HUES64 (cell line): ENCODE measurements around the gene AGAP1.
A peak's percentile ranks its signal among the peaks of the same experiment; 100 is the strongest.

Experiments used
- H3K27ac ChIP-seq: 2 replicates; pipeline ENCODE4 v1.7.0; 2013; ENCODE audit warnings: low read depth, low read length, inconsistent platforms
- H3K27me3 ChIP-seq: 2 replicates; pipeline ENCODE4 v1.6.1; 2013; ENCODE audit warnings: mild to moderate bottlenecking, low read length; ENCODE audit not compliant: insufficient read depth
- H3K36me3 ChIP-seq: 2 replicates; pipeline ENCODE4 v1.6.1; 2013; ENCODE audit warnings: mild to moderate bottlenecking, low read length; ENCODE audit not compliant: insufficient read depth
- H3K4me1 ChIP-seq: 2 replicates; pipeline ENCODE4 v1.6.1; 2013; ENCODE audit warnings: mild to moderate bottlenecking, low read length, moderate library complexity; ENCODE audit not compliant: insufficient read depth
- H3K4me3 ChIP-seq: 2 replicates; pipeline ENCODE4 v1.5.1; 2013; ENCODE audit warnings: mild to moderate bottlenecking, low read length, moderate library complexity
- H3K9ac ChIP-seq: 2 replicates; pipeline ENCODE4 v1.6.1; 2013; ENCODE audit warnings: mild to moderate bottlenecking, low read depth, low read length
- H3K9me3 ChIP-seq: 2 replicates; pipeline ENCODE4 v1.6.1; 2013; ENCODE audit warnings: low read depth, low read length; ENCODE audit not compliant: insufficient read depth
- WGBS: fragments of 150-250, 120-280 bp; methylation state at CpG from one replicate; pipeline ENCODE4 v1.1.7; 2013; ENCODE audit warnings: missing lambda C conversion rate; 5-methylcytosine and 5-hydroxymethylcytosine counted together

AGAP1 gene

GRCh38 chr2:235534678-235535422 lies 41.0 kb downstream of the AGAP1 start:
- WGBS: 93% methylated on average over 31 of the region's 32 CpGs

GRCh38 chr2:235535423-235536130 lies 41.7 kb downstream of the AGAP1 start:
- no peak overlapping the region for H3K27ac ChIP-seq
- no peak overlapping the region for H3K9ac ChIP-seq
- no peaks in the 10 kb centered on the region for H3K36me3 ChIP-seq
- peaks cover 4% of the 10 kb centered on the region; the same call in 1 of the 2 replicates for H3K4me1 ChIP-seq
- H3K4me3 ChIP-seq: no peak overlapping the region
- H3K9me3 ChIP-seq: no peaks in the 10 kb centered on the region
- 95% methylated on average over 21 of the region's 25 CpGs for WGBS
- H3K27me3 ChIP-seq: no peaks in the 10 kb centered on the region

More at GRCh38 chr2:235534678-235535422, 41.0 kb downstream of the AGAP1 start:
- peaks cover 4% of the 10 kb centered on the region; the same call in 1 of the 2 replicates for H3K4me1 ChIP-seq
- H3K4me3 ChIP-seq: no peak overlapping the region
- peaks cover 4% of the 10 kb centered on the region; the same call in 1 of the 2 replicates for H3K9me3 ChIP-seq
- no peak overlapping the region for H3K9ac ChIP-seq
- H3K36me3 ChIP-seq: no peaks in the 10 kb centered on the region
- H3K27ac ChIP-seq: no peak overlapping the region
- no peaks in the 10 kb centered on the region for H3K27me3 ChIP-seq

- Histone ChIP-seq H3K36me3 (no peaks in the 10 kb centered on the region), H3K4me1 (peaks cover 4% of the 10 kb centered on the region; the same call in 1 of the 2 replicates), H3K9ac (no peak overlapping the region), H3K4me3 (no peak overlapping the region), H3K9me3 (no peaks in the 10 kb centered on the region), H3K27me3 (no peaks in the 10 kb centered on the region), H3K27ac (no peak overlapping the region)
- WGBS: 97% methylated on average over 11 of the region's 11 CpGs
These were observed 42.9 kb downstream of the AGAP1 start for GRCh38 chr2:235536711-235537110.

GRCh38 chr2:235537186-235537585 lies 43.3 kb downstream of the AGAP1 start:
- no peak overlapping the region for H3K9ac ChIP-seq
- H3K27me3 ChIP-seq: no peaks in the 10 kb centered on the region
- H3K9me3 ChIP-seq: no peaks in the 10 kb centered on the region
- H3K36me3 ChIP-seq: no peaks in the 10 kb centered on the region
- 97% methylated on average over 7 of the region's 7 CpGs for WGBS
- H3K27ac ChIP-seq: no peak overlapping the region
- peaks cover 8% of the 10 kb centered on the region; the same call in 1 of the 2 replicates for H3K4me1 ChIP-seq
- H3K4me3 ChIP-seq: no peak overlapping the region

- Histone ChIP-seq H3K9me3 (no peaks in the 10 kb centered on the region), H3K4me1 (peaks cover 12% of the 10 kb centered on the region; the same call in 1 of the 2 replicates), H3K4me3 (no peak overlapping the region), H3K9ac (no peak overlapping the region), H3K36me3 (no peaks in the 10 kb centered on the region), H3K27me3 (no peaks in the 10 kb centered on the region), H3K27ac (no peak overlapping the region)
- WGBS: 93% methylated on average over 5 of the region's 5 CpGs
These were observed 43.7 kb downstream of the AGAP1 start for GRCh38 chr2:235537587-235537986.

- Histone ChIP-seq H3K27ac (no peak overlapping the region), H3K36me3 (no peaks in the 10 kb centered on the region), H3K4me3 (no peak overlapping the region), H3K9me3 (no peaks in the 10 kb centered on the region), H3K9ac (no peak overlapping the region), H3K27me3 (no peaks in the 10 kb centered on the region), H3K4me1 (peaks cover 15% of the 10 kb centered on the region)
- WGBS: 86% methylated on average over 7 of the region's 7 CpGs
These were observed 44.3 kb downstream of the AGAP1 start for GRCh38 chr2:235538144-235538639.

- Histone ChIP-seq H3K4me3 (no peak overlapping the region), H3K4me1 (peaks cover 22% of the 10 kb centered on the region), H3K27me3 (no peaks in the 10 kb centered on the region), H3K36me3 (no peaks in the 10 kb centered on the region), H3K27ac (no peak overlapping the region), H3K9ac (no peak overlapping the region), H3K9me3 (no peaks in the 10 kb centered on the region)
- WGBS: 92% methylated on average over 5 of the region's 5 CpGs
These were observed 45.1 kb downstream of the AGAP1 start for GRCh38 chr2:235538981-235539380.

GRCh38 chr2:235539773-235540172 lies 45.9 kb downstream of the AGAP1 start:
- no peaks in the 10 kb centered on the region for H3K9me3 ChIP-seq

GRCh38 chr2:235541016-235541415 lies 47.2 kb downstream of the AGAP1 start:
- Histone ChIP-seq H3K9me3 (no peaks in the 10 kb centered on the region), H3K27ac (no peak overlapping the region), H3K27me3 (no peaks in the 10 kb centered on the region), H3K4me3 (no peak overlapping the region), H3K9ac (no peak overlapping the region), H3K4me1 (peaks cover 30% of the 10 kb centered on the region), H3K36me3 (no peaks in the 10 kb centered on the region)
- WGBS: 93% methylated on average over 4 of the region's 5 CpGs

More at GRCh38 chr2:235539773-235540172, 45.9 kb downstream of the AGAP1 start:
- Histone ChIP-seq H3K4me3 (no peak overlapping the region), H3K9ac (no peak overlapping the region), H3K4me1 (peaks cover 26% of the 10 kb centered on the region), H3K36me3 (no peaks in the 10 kb centered on the region), H3K27ac (no peak overlapping the region), H3K27me3 (no peaks in the 10 kb centered on the region)
- WGBS: 93% methylated on average over 7 of the region's 7 CpGs

- Histone ChIP-seq H3K4me1 (peaks cover 30% of the 10 kb centered on the region), H3K36me3 (no peaks in the 10 kb centered on the region), H3K27me3 (no peaks in the 10 kb centered on the region), H3K27ac (no peak overlapping the region), H3K4me3 (no peak overlapping the region), H3K9me3 (no peaks in the 10 kb centered on the region), H3K9ac (no peak overlapping the region)
- WGBS: 91% methylated on average over 11 of the region's 11 CpGs
These were observed 48.2 kb downstream of the AGAP1 start for GRCh38 chr2:235541838-235542549.

GRCh38 chr2:235542733-235543127 lies 48.9 kb downstream of the AGAP1 start:
- Histone ChIP-seq H3K9ac (no peak overlapping the region), H3K4me1 (peaks cover 28% of the 10 kb centered on the region), H3K27ac (peak overlapping the region; percentile 5; the same call in 1 of the 2 replicates), H3K27me3 (no peaks in the 10 kb centered on the region), H3K9me3 (no peaks in the 10 kb centered on the region), H3K4me3 (no peak overlapping the region), H3K36me3 (no peaks in the 10 kb centered on the region)
- WGBS: 11% methylated on average over 4 of the region's 10 CpGs
